Mesendoderm (in vitro differentiated cells): Measurements from ENCODE around the gene MPHOSPH9. TPM values are rescaled to one million over a fixed set of nuclear protein-coding genes. Genes with fewer than 3 reads are reported as not detected.

Source experiments
- DNase-seq: peaks from one replicate; pipeline ENCODE4 v3.0.0; 2013
- H2AK5ac ChIP-seq: 2 replicates; pipeline ENCODE4 v1.6.1; 2013; ENCODE audit warnings: low read length, inconsistent platforms
- H2BK120ac ChIP-seq: 2 replicates; pipeline ENCODE4 v1.6.1; 2013; ENCODE audit warnings: low read depth, mild to moderate bottlenecking, low read length, moderate library complexity, mixed read lengths
- H2BK15ac ChIP-seq: replicated peaks from 2 replicates; pipeline ENCODE4 v1.6.1; 2013; ENCODE audit warnings: low read depth, mild to moderate bottlenecking, moderate library complexity
- H2BK5ac ChIP-seq: 2 replicates; pipeline ENCODE4 v1.6.1; 2013; ENCODE audit warnings: low read length, inconsistent platforms
- H3K18ac ChIP-seq: 2 replicates; pipeline ENCODE4 v1.6.1; 2013; ENCODE audit warnings: mild to moderate bottlenecking, low read length, mixed read lengths
- H3K23ac ChIP-seq: one replicate; pipeline ENCODE4 v1.6.1; 2013; ENCODE audit warnings: low read length
- H3K27ac ChIP-seq: 2 replicates; pipeline ENCODE4 v1.5.1; 2013; ENCODE audit warnings: low read depth, mild to moderate bottlenecking, inconsistent platforms, low read length, moderate library complexity
- H3K27me3 ChIP-seq: 2 replicates; pipeline ENCODE4 v1.6.1; 2013; ENCODE audit warnings: low read length, control low read depth, mild to moderate bottlenecking, inconsistent platforms; ENCODE audit not compliant: insufficient read depth, poor library complexity
- H3K36me3 ChIP-seq: 2 replicates; pipeline ENCODE4 v1.6.1; 2013; ENCODE audit warnings: low read length, inconsistent platforms; ENCODE audit not compliant: control insufficient read depth, insufficient read depth
- H3K4ac ChIP-seq: one replicate; pipeline ENCODE4 v1.6.1; 2013; ENCODE audit warnings: low read depth, mild to moderate bottlenecking, low read length, moderate library complexity
- H3K4me1 ChIP-seq: 2 replicates; pipeline ENCODE4 v1.6.1; 2013; ENCODE audit warnings: low read depth, low read length, inconsistent platforms; ENCODE audit not compliant: control insufficient read depth
- H3K4me2 ChIP-seq: 2 replicates; pipeline ENCODE4 v1.6.1; 2013; ENCODE audit warnings: low read length
- H3K4me3 ChIP-seq: 2 replicates; pipeline ENCODE4 v1.5.1; 2013; ENCODE audit warnings: mild to moderate bottlenecking, low read length
- H3K56ac ChIP-seq: one replicate; pipeline ENCODE4 v1.6.1; 2013; ENCODE audit warnings: low read length
- H3K79me1 ChIP-seq: 2 replicates; pipeline ENCODE4 v1.6.1; 2013; ENCODE audit warnings: low read length, inconsistent platforms
- H3K79me2 ChIP-seq: 2 replicates; pipeline ENCODE4 v1.6.1; 2013; ENCODE audit warnings: mild to moderate bottlenecking, low read length; ENCODE audit not compliant: control insufficient read depth, insufficient read depth
- H3K9ac ChIP-seq: 2 replicates; pipeline ENCODE4 v1.6.1; 2013; ENCODE audit warnings: low read length, inconsistent platforms
- H4K5ac ChIP-seq: one replicate; pipeline ENCODE4 v1.6.1; 2013; ENCODE audit warnings: low read length
- H4K8ac ChIP-seq: one replicate; pipeline ENCODE4 v1.6.1; 2013; ENCODE audit warnings: low read depth, mild to moderate bottlenecking, control low read depth, low read length, moderate library complexity
- WGBS: extraction: QIAGEN DNeasy Blood & Tissue Kit; methylation state at CpG from one replicate; pipeline ENCODE4 v1.1.7; 2013; ENCODE audit warnings: low lambda C conversion rate, missing lambda C conversion rate; ENCODE audit not compliant: insufficient coverage; ENCODE audit errors: extremely low coverage; 5-methylcytosine and 5-hydroxymethylcytosine counted together
- polyA plus RNA-seq, 2 experiments: library from polyadenylated mRNA; stranded (reverse); fragments of 200-250 nt; gene quantifications; one replicate each; pipeline ENCODE4 v1.2.3, GENCODE V29; 2013

The MPHOSPH9 gene
- 17.9 TPM for polyA plus RNA-seq (2013, experiment 1 of 2)
- polyA plus RNA-seq (2013, experiment 2 of 2) = 23.2 TPM

- peaks cover 3% of the 10 kb centered on the region for H3K4me1 ChIP-seq
- H3K79me2 ChIP-seq = peaks cover 10% of the 10 kb centered on the region
- peak within 1 kb of the TSS; percentile 47 for H2AK5ac ChIP-seq
- H3K27me3 ChIP-seq = no peaks in the 10 kb centered on the region
- H3K4me2 ChIP-seq = peak within 1 kb of the TSS; percentile 99
- no peaks in the 10 kb centered on the region for H3K36me3 ChIP-seq
- peak within 1 kb of the TSS; percentile 70 for H3K4ac ChIP-seq
- peak; percentile 100 for DNase-seq
- H3K23ac ChIP-seq = peak within 1 kb of the TSS; percentile 70
- H2BK5ac ChIP-seq = peak within 1 kb of the TSS; percentile 47
- H3K79me1 ChIP-seq = peaks cover 5% of the 10 kb centered on the region
- peak within 1 kb of the TSS; percentile 99 for H3K56ac ChIP-seq
- peak within 1 kb of the TSS; percentile 41 for H4K8ac ChIP-seq
- no peak within 1 kb of the TSS for H2BK120ac ChIP-seq
- peak within 1 kb of the TSS; percentile 94 for H3K4me3 ChIP-seq
- peak within 1 kb of the TSS; percentile 96 for H3K9ac ChIP-seq
- H3K18ac ChIP-seq = peak within 1 kb of the TSS; percentile 86
- H3K27ac ChIP-seq = peak within 1 kb of the TSS; percentile 70
- H4K5ac ChIP-seq = peak within 1 kb of the TSS; percentile 84
- no CpG with 5 or more reads among the region's 66 CpGs for WGBS
- no peak within 1 kb of the TSS for H2BK15ac ChIP-seq
Observed at GRCh38 chr12:123232807-123233504, at the start of gene MPHOSPH9, which contains the start of gene MTRFR. Gene MPHOSPH9 (minus strand): TSS chr12:123233141. CDS start chr12:123230364, 2,777 bp downstream. Gene MTRFR (plus strand): TSS chr12:123233436. CDS start chr12:123253675, 20,239 bp downstream.

DNA sequence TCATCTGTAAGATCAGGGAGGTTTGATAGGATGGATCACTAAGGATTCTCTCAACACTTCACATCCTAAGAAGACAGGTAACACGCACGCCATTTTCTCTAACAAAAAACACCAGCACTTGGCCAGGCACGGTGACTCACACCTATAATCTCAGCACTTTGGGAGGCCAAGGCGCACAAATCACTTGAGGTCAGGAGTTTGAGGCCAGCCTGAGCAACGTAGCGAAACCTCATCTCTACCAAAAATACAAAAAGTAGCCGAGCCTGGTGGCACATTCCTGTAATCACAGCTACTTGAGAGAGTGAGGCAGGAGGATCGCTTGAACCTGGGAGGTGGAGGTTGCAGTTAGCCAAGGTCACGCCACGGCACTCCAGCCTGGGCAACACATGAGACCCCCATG, 49.2 kb upstream of the MPHOSPH9 start:
- Histone ChIP-seq H4K5ac (no peak overlapping the region), H3K4ac (no peak overlapping the region), H2BK5ac (no peak overlapping the region)

GRCh38 chr12:123280971-123281370, 48.0 kb upstream of the MPHOSPH9 start:
- no peaks in the 10 kb centered on the region for H3K79me2 ChIP-seq
- no peak overlapping the region for H4K5ac ChIP-seq
- H2BK15ac ChIP-seq = no peak overlapping the region
- H2BK5ac ChIP-seq = no peak overlapping the region
- H2BK120ac ChIP-seq = no peak overlapping the region
- H3K23ac ChIP-seq = no peak overlapping the region
- H3K27me3 ChIP-seq = no peaks in the 10 kb centered on the region
- no peaks in the 10 kb centered on the region for H3K4me1 ChIP-seq
- no peak overlapping the region for H4K8ac ChIP-seq
- no peak overlapping the region for H3K4me2 ChIP-seq
- H3K18ac ChIP-seq = no peak overlapping the region
- DNase-seq = no peak
- WGBS = no CpG with 5 or more reads among the region's 2 CpGs
- H3K9ac ChIP-seq = no peak overlapping the region
- no peaks in the 10 kb centered on the region for H3K79me1 ChIP-seq
- H3K36me3 ChIP-seq = no peaks in the 10 kb centered on the region
- H3K4me3 ChIP-seq = no peak overlapping the region
- no peak overlapping the region for H3K27ac ChIP-seq
- no peak overlapping the region for H3K4ac ChIP-seq
- H3K56ac ChIP-seq = no peak overlapping the region
- no peak overlapping the region for H2AK5ac ChIP-seq

More for the DNA sequence above, 49.2 kb upstream of the MPHOSPH9 start:
- Histone ChIP-seq H3K23ac (no peak overlapping the region), H3K4me2 (no peak overlapping the region), H3K18ac (no peak overlapping the region), H2AK5ac (no peak overlapping the region), H3K4me1 (no peaks in the 10 kb centered on the region), H3K56ac (no peak overlapping the region), H3K27me3 (no peaks in the 10 kb centered on the region), H4K8ac (no peak overlapping the region), H3K4me3 (no peak overlapping the region), H3K9ac (no peak overlapping the region), H2BK15ac (no peak overlapping the region), H3K36me3 (no peaks in the 10 kb centered on the region), H3K79me1 (no peaks in the 10 kb centered on the region), H3K79me2 (no peaks in the 10 kb centered on the region), H3K27ac (no peak overlapping the region), H2BK120ac (no peak overlapping the region)
- no peak for DNase-seq
- WGBS = no CpG with 5 or more reads among the region's 10 CpGs

GRCh38 chr12:123278101-123278627, 45.2 kb upstream of the MPHOSPH9 start:
- Histone ChIP-seq H3K4me2 (no peak overlapping the region), H4K5ac (no peak overlapping the region), H3K9ac (no peak overlapping the region), H3K4me3 (no peak overlapping the region), H3K4ac (no peak overlapping the region), H3K27me3 (no peaks in the 10 kb centered on the region), H2BK5ac (no peak overlapping the region), H2BK120ac (no peak overlapping the region), H3K79me1 (no peaks in the 10 kb centered on the region), H3K56ac (no peak overlapping the region), H3K79me2 (no peaks in the 10 kb centered on the region), H3K18ac (no peak overlapping the region), H2AK5ac (no peak overlapping the region), H4K8ac (no peak overlapping the region), H2BK15ac (no peak overlapping the region), H3K23ac (no peak overlapping the region), H3K27ac (no peak overlapping the region), H3K36me3 (no peaks in the 10 kb centered on the region), H3K4me1 (no peaks in the 10 kb centered on the region)
- no peak for DNase-seq
- no CpG with 5 or more reads among the region's 2 CpGs for WGBS

DNA sequence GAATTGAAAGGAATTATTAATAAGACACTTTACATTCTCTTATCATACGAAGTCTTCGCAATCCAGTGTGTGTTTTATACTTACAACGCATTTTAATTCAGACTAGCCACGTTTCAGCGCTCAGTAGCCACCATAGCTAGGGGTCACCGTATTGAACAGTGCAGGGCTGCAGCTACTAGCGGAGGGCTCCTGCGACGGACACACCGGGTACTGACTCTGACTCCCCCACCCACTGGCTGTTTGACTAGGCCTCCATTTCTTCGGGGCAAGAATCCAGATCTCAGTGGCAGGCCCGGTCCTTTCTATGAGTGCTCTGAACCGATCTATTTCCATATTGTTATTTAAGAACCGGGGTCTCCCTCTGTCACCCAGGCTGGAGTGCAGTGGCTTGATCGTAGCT, 40.2 kb upstream of the MPHOSPH9 start:
- Histone ChIP-seq H3K23ac (no peak overlapping the region), H3K27ac (no peak overlapping the region), H4K8ac (no peak overlapping the region), H2BK15ac (no peak overlapping the region), H3K36me3 (no peaks in the 10 kb centered on the region), H3K18ac (no peak overlapping the region), H2BK5ac (no peak overlapping the region), H3K79me2 (peaks cover 31% of the 10 kb centered on the region), H3K4me2 (no peak overlapping the region), H3K79me1 (peaks cover 3% of the 10 kb centered on the region), H2BK120ac (no peak overlapping the region), H4K5ac (no peak overlapping the region), H3K4me3 (no peak overlapping the region), H3K27me3 (no peaks in the 10 kb centered on the region), H3K4ac (no peak overlapping the region), H3K9ac (no peak overlapping the region), H3K56ac (no peak overlapping the region), H2AK5ac (no peak overlapping the region), H3K4me1 (no peaks in the 10 kb centered on the region)
- WGBS = no CpG with 5 or more reads among the region's 15 CpGs
- no peak for DNase-seq
